Inflammatory macrophage treated with lipopolysaccharide for 1 hour (primary cell): ENCODE measurements around the gene CDCA7.
A peak's percentile ranks its signal among the peaks of the same experiment; 100 is the strongest.
"Not testable (repeated sequence)": the region's sequence is repeated elsewhere in the genome, so short reads cannot be mapped to it uniquely, and the experiment has no call there.

Experiments
- DNase-seq, 2 donors: peaks; one replicate each; pipeline ENCODE4 v3.0.0-alpha.2; 2020 to 2022

CDCA7 gene

GRCh38 chr2:173359231-173359630 lies 4.6 kb downstream of the CDCA7 start:
- DNase-seq, result no peak

DNA sequence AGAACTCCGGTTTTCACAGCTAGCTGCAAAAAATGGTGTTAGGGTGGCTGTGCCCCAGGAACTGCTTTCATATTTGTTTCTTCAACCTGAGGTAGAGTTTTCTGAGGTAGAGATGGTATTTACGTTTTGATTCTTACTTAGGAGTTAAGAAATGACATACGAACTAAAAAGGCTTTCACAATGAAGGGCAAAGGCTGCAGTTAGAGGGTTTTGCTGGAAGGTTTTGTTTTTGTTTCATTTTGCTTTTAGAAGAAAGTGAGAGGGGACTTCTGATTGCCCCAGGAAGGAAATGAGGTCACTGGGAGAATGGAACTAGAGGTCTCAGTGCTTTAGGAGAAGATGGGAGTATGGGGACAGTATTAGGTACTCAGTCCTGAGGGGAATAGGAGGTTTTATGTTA lies 15.5 kb downstream of the CDCA7 start:
- DNase-seq, result peak in 1 of 2 donors; percentile 25

GRCh38 chr2:173371023-173371422 lies 16.4 kb downstream of the CDCA7 start:
- no peak for DNase-seq

- no peak for DNase-seq
Observed at GRCh38 chr2:173373290-173373689, 18.6 kb downstream of the CDCA7 start.

DNA sequence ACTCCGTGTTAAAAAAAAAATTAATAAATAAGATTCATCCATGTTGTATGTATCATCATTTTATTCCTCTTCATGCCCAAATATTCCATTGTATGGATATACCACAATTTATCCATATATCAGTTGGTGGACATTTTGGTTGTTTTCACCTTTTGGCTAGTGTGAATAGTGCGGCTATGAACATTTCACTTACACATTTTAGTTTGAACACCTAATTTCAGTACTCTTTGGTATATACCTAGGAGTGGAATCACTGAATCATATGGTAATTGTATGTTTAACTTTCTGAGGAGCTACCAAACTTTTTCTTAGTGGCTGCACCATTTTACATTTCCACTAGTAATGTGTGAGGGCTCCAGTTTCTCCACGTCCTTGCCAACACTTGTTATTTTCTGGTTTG lies 20.0 kb downstream of the CDCA7 start:
- no peak for DNase-seq

- not testable (repeated sequence) for DNase-seq
Observed at GRCh38 chr2:173385534-173385933, 30.9 kb downstream of the CDCA7 start.

- no peak for DNase-seq
Observed at GRCh38 chr2:173386021-173386737, 31.5 kb downstream of the CDCA7 start.

- DNase-seq, result no peak
Observed at GRCh38 chr2:173386738-173387065, 32.0 kb downstream of the CDCA7 start.

- DNase-seq, result no peak
Observed at GRCh38 chr2:173387079-173387478, 32.4 kb downstream of the CDCA7 start.

DNA sequence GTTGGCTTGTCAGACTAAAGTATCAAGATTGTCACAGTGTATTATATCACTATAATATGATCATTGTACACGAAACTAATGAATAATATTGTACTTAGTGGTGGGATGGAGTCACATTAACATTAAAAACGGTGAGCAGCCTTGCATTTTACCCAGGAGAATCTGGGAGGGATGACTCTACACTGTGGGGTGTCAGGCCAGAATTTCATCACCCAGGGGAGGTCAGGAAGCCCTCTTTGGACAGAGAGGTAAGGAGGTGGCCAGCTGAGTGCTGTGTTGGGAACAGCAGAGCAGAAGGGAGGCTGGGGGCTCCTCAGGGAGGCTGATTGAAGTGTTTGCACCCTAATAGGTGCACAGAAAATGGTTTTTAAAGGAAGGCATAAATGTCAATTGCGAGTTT lies 33.0 kb downstream of the CDCA7 start:
- DNase-seq, result no peak

- DNase-seq, result no peak
Observed at GRCh38 chr2:173388795-173389194, 34.1 kb downstream of the CDCA7 start.

GRCh38 chr2:173390036-173390435 lies 35.4 kb downstream of the CDCA7 start:
- no peak for DNase-seq

DNA sequence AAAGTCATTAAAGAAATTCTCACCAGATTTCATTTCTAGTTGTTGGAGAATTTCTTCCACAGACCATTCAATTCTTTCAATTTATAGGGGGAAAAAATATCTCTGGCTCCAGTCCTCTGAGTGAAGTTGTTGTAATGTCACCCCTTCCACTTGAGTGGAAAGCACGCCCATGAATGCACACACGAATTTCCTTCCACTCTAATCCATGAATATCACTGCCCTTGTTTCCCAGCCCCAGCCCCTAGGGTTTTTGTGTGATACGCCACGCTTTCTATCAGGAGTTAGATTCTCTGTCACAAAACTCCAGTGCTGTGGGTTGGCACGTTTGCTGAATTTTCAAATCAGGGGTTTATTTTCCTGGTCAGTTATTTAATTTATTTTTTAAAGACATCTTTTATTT lies 38.1 kb downstream of the CDCA7 start:
- DNase-seq, result no peak

DNA sequence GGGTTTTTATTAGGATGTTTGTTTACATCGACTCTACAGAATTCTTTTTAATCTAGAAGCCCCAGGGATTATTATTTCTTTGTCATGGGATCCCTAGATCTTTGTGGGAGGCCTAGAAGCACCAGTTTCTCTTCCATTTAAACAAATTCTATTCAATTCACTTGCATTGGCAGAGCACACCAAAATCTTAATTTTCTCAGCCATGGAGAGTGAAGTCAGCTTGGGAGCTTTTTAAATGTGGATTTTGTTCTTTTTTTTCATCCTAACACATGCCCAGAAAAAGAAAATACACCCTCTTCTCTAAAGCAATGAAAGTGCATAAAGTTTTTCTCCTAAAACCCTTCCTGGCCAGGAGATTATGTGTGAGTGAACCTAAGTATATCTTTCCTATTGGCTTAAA lies 38.5 kb downstream of the CDCA7 start:
- no peak for DNase-seq

DNA sequence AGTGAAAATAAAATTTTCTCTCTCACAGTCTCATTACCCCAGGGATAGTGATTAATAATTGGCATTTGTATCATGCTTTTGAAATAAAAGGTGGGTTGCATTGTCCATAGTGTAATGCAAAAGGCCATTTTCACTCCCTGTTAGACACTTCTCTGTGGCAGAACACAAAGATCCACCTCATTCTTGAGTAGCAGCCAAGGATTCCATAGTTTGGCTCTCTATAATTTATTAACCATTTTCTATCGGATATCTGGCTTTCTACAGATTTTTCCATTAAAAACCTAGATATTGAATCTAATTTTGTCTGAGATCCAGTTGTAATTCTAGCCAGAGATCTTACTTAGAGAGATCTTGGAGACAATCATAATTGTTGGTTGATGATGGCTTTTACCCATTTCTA lies 39.0 kb downstream of the CDCA7 start:
- no peak for DNase-seq

GRCh38 chr2:173394091-173394974 lies 39.7 kb downstream of the CDCA7 start:
- no peak for DNase-seq

- no peak for DNase-seq
Observed at GRCh38 chr2:173395567-173396351, 41.1 kb downstream of the CDCA7 start.

DNA sequence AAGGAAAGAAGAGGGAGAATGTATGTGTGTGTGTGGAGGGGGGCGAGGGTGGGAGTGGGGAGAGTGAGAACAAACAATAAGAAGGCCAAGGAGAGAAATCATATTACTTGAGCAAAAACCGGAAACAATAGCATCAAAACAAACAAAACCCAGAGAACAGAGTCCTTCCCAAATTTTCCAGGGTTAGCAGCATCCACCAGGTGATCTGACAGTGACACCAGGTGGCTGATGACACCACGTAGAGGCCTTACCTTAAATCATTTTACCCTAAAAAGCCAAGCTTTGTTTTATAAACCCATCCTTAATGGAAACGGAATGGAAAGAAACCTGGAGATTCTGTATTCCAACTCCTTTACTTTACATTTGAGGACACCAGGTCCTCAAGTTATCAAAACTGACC lies 42.9 kb downstream of the CDCA7 start:
- no peak for DNase-seq

GRCh38 chr2:173399229-173399628 lies 44.6 kb downstream of the CDCA7 start:
- no peak for DNase-seq

DNA sequence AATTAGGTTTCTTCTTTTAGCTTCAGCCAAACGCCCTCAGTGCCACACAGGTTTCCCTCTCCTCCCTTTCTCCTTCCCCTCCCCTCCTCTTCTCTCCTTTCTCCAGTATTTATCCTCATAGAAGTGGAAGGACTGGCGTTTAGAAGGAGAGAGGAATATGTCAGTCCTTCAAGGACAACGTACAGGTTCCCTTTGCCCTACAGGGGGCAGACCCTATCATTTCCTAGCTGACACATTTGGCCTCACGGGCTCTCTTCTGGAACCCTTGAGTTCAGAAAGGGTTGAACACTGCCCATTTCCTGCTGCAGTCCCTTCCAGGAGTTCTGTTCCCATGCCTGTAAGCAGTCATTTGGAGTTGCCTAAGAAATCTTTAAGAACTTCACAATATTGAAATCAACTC lies 46.1 kb downstream of the CDCA7 start:
- DNase-seq, result peak in 1 of 2 donors; percentile 1

DNA sequence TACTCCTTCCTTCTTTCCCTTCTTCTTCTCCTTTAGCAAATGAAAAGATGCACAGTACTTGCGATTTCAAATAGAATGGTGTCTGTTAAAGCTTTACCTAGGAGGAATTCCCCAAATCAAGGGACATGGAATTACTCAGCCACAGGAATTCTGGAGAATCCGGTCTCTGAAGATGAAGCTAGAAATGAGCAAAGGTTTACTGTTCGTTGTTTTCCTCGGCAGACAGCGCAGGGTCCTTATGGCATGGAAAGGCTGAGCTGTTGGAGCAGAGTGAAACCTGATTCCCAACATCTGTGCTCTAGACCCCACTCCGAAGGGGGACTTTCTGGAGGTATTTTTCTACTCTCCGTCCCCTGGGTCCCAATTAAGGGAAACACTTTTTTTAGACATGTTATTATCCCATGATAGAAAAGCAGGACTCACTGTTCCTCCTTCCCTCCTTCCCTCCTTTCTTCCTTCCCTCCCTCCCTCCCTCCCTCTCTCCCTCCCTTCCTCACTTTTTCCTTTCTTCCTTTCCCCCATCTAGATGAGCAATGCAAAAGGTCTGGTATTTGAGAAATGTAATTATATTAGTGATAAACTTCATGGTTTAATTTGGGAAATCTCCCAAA lies 47.1 kb downstream of the CDCA7 start:
- DNase-seq, result no peak

- DNase-seq, result peak; percentile 61 to 93
Observed at GRCh38 chr2:173402405-173402974, 47.8 kb downstream of the CDCA7 start.
